Fibroblast of lung (primary cell): ENCODE results near the gene ADAMTS17. TPM values are rescaled to one million over a fixed set of nuclear protein-coding genes. Genes with fewer than 3 reads are reported as not detected.

Experiments
- DNase-seq, 2 donors: peaks; one replicate each; pipeline versions ENCODE4 v3.0.0 to v3.0.0-alpha.2; 2010; ENCODE audit warnings: low read depth in 2 of 2
- H2AFZ ChIP-seq: 2 replicates; pipeline ENCODE4 v1.5.1; 2012; ENCODE audit warnings: low read length, control low read depth, inconsistent platforms
- H3K27ac ChIP-seq: 2 replicates; pipeline ENCODE4 v1.5.1; 2011; ENCODE audit warnings: low read length, control low read depth; ENCODE audit not compliant: insufficient read depth
- H3K27me3 ChIP-seq: 2 replicates; pipeline ENCODE4 v1.5.1; 2011; ENCODE audit warnings: mild to moderate bottlenecking, low read length; ENCODE audit not compliant: control insufficient read depth, insufficient read depth
- H3K36me3 ChIP-seq: 2 replicates; pipeline ENCODE4 v1.5.1; 2011; ENCODE audit warnings: low read length; ENCODE audit not compliant: control insufficient read depth, insufficient read depth
- H3K4me1 ChIP-seq: 2 replicates; pipeline ENCODE4 v1.5.1; 2011; ENCODE audit warnings: low read length; ENCODE audit not compliant: control insufficient read depth, insufficient read depth; ENCODE audit errors: extremely low read depth
- H3K4me2 ChIP-seq: 2 replicates; pipeline ENCODE4 v1.5.1; 2011; ENCODE audit warnings: low read length, control low read depth; ENCODE audit not compliant: insufficient read depth; ENCODE audit errors: extremely low read depth
- H3K4me3 ChIP-seq, 4 experiments: fragments of 200-600 bp in 1 of 4; sonication (generic) in 1 of 4; replicated peaks in 1 of 4; 2 replicates each; pipeline ENCODE4 v1.5.1; 2011 to 2016; ENCODE audit warnings: low read length in 4 of 4, low read depth in 3 of 4, mild to moderate bottlenecking in 3 of 4, control low read depth in 2 of 4, inconsistent platforms in 1 of 4, mixed read lengths in 1 of 4; ENCODE audit not compliant: insufficient read depth in 1 of 4; ENCODE audit errors: control extremely low read depth in 1 of 4
- H3K79me2 ChIP-seq: 2 replicates; pipeline ENCODE4 v1.5.1; 2012; ENCODE audit warnings: mild to moderate bottlenecking, low read length, inconsistent platforms; ENCODE audit not compliant: control insufficient read depth, insufficient read depth
- H3K9ac ChIP-seq: 2 replicates; pipeline ENCODE4 v1.5.1; 2011; ENCODE audit warnings: mild to moderate bottlenecking, low read length, control low read depth; ENCODE audit not compliant: insufficient read depth
- H3K9me3 ChIP-seq: 2 replicates; pipeline ENCODE4 v1.5.1; 2012; ENCODE audit warnings: low read depth, low read length; ENCODE audit not compliant: control insufficient read depth, insufficient read depth
- H4K20me1 ChIP-seq: 2 replicates; pipeline ENCODE4 v1.5.1; 2011; ENCODE audit warnings: low read length; ENCODE audit not compliant: control insufficient read depth, insufficient read depth; ENCODE audit errors: extremely low read depth
- EZH2 ChIP-seq: IDR thresholded peaks from 2 replicates; pipeline ENCODE4 v1.5.1; 2012; ENCODE audit warnings: low read length, control low read depth, mild to moderate bottlenecking; ENCODE audit errors: missing control alignments
- polyA plus RNA-seq, 2 donors: library from polyadenylated mRNA; depleted of rRNA in 1 of 2; stranded (reverse) in 1 of 2; unstranded in 1 of 2; fragments of >200 nt; gene quantifications; 2 replicates each; pipeline ENCODE4 v1.2.1, GENCODE V29; 2011 to 2012; ENCODE audit warnings: missing spikeins in 1 of 2
- total RNA-seq: library from RNA; depleted of rRNA; stranded (reverse); fragments of >200 nt; gene quantifications from 2 replicates; pipeline ENCODE4 v1.2.1, GENCODE V29; 2014
- TF ChIP-seq, protein P1 (sequence below), 2 donors: IDR thresholded peaks in 1 of 2; conservative IDR thresholded peaks in 1 of 2; 1 replicate in 1 of 2; 2 replicates in 1 of 2; pipeline ENCODE4 v1.5.1; 2011 to 2012; ENCODE audit warnings: low read length in 2 of 2, control low read depth in 1 of 2, inconsistent platforms in 1 of 2, low read depth in 1 of 2, mild to moderate bottlenecking in 1 of 2

ADAMTS17 gene
- total and polyA plus RNA-seq, 2 donors (not counting 1 experiment from before 2014, with no cell fraction given): 0.09 to 0.17 TPM

GRCh38 chr15:100244796-100245486, 96.8 kb downstream of the ADAMTS17 start:
- H2AFZ ChIP-seq: no peak overlapping the region
- TF ChIP-seq, protein P1, sequence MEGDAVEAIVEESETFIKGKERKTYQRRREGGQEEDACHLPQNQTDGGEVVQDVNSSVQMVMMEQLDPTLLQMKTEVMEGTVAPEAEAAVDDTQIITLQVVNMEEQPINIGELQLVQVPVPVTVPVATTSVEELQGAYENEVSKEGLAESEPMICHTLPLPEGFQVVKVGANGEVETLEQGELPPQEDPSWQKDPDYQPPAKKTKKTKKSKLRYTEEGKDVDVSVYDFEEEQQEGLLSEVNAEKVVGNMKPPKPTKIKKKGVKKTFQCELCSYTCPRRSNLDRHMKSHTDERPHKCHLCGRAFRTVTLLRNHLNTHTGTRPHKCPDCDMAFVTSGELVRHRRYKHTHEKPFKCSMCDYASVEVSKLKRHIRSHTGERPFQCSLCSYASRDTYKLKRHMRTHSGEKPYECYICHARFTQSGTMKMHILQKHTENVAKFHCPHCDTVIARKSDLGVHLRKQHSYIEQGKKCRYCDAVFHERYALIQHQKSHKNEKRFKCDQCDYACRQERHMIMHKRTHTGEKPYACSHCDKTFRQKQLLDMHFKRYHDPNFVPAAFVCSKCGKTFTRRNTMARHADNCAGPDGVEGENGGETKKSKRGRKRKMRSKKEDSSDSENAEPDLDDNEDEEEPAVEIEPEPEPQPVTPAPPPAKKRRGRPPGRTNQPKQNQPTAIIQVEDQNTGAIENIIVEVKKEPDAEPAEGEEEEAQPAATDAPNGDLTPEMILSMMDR (conservative IDR thresholded peaks at IDR 0.05 in 1 of 2, IDR thresholded peaks at IDR 0.05 in 1 of 2; ENCODE audit: low read depth in 1 of 2, low read length in 2 of 2): no peak
- no peak for TF ChIP-seq EZH2
- H3K27ac ChIP-seq: no peak overlapping the region
- no peaks in the 10 kb centered on the region for H3K9me3 ChIP-seq
- H3K4me2 ChIP-seq: no peak overlapping the region
- DNase-seq: no peak
- H3K36me3 ChIP-seq: no peaks in the 10 kb centered on the region
- no peaks in the 10 kb centered on the region for H3K4me1 ChIP-seq
- no peak overlapping the region for H3K4me3 ChIP-seq
- no peaks in the 10 kb centered on the region for H4K20me1 ChIP-seq
- no peak overlapping the region for H3K9ac ChIP-seq
- H3K27me3 ChIP-seq: no peaks in the 10 kb centered on the region
- no peaks in the 10 kb centered on the region for H3K79me2 ChIP-seq

DNA sequence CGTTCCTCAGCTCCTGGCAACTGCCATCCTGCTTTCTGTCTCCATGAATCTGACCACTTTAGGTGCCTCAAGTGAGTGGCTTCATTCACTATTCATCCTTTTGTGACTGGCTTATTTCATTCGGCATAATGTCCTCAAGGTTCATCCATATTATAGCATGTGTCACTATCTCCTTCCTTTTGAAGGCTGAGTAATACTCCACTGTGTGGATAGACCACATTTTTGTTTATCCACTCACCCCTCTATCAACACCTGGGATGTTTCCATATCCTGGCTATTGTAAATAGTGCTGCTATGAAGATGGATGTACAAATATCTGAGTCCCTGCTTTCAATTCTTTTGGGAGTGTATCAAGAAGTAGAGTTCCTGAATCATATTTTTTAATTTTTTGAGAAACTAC, 98.8 kb downstream of the ADAMTS17 start:
- H3K27ac ChIP-seq: no peak overlapping the region
- DNase-seq: no peak
- no peaks in the 10 kb centered on the region for H3K4me1 ChIP-seq
- no peak overlapping the region for H3K9ac ChIP-seq
- no peaks in the 10 kb centered on the region for H3K9me3 ChIP-seq
- no peak overlapping the region for H3K4me2 ChIP-seq
- no peaks in the 10 kb centered on the region for H3K27me3 ChIP-seq
- H2AFZ ChIP-seq: no peak overlapping the region
- no peaks in the 10 kb centered on the region for H3K36me3 ChIP-seq
- H3K79me2 ChIP-seq: no peaks in the 10 kb centered on the region
- no peaks in the 10 kb centered on the region for H4K20me1 ChIP-seq
- no peak overlapping the region for H3K4me3 ChIP-seq
- TF ChIP-seq, protein P1 (conservative IDR thresholded peaks at IDR 0.05 in 1 of 2, IDR thresholded peaks at IDR 0.05 in 1 of 2; ENCODE audit: low read depth in 1 of 2, low read length in 2 of 2): no peak
- no peak for TF ChIP-seq EZH2

GRCh38 chr15:100241572-100242482, 99.9 kb downstream of the ADAMTS17 start:
- no peak overlapping the region for H2AFZ ChIP-seq
- H3K9ac ChIP-seq: no peak overlapping the region
- TF ChIP-seq, protein P1 (conservative IDR thresholded peaks at IDR 0.05 in 1 of 2, IDR thresholded peaks at IDR 0.05 in 1 of 2; ENCODE audit: low read depth in 1 of 2, low read length in 2 of 2): no peak
- no peak for TF ChIP-seq EZH2
- H3K79me2 ChIP-seq: no peaks in the 10 kb centered on the region
- H3K27ac ChIP-seq: no peak overlapping the region
- no peaks in the 10 kb centered on the region for H4K20me1 ChIP-seq
- H3K36me3 ChIP-seq: no peaks in the 10 kb centered on the region
- H3K27me3 ChIP-seq: no peaks in the 10 kb centered on the region
- peak overlapping the region; percentile 44 for H3K4me2 ChIP-seq
- DNase-seq: peak; percentile 54 to 86
- no peaks in the 10 kb centered on the region for H3K9me3 ChIP-seq
- H3K4me3 ChIP-seq: no peak overlapping the region
- no peaks in the 10 kb centered on the region for H3K4me1 ChIP-seq
